IMR-90 (cell line): ENCODE data around the gene RASSF10. TPM values are rescaled to one million over a fixed set of nuclear protein-coding genes. Genes with fewer than 3 reads are reported as not detected.

Experiments used
- ATAC-seq: fragments of 200-7000 bp; cut with Tn5 transposase; 2 replicates; pipeline ENCODE4 v1.9.1; 2020; ENCODE audit warnings: low read depth, mild to moderate bottlenecking, moderate library complexity
- BruUV-seq: library from RNA; stranded (reverse); fragments of 400-500 nt; replicated peaks from 2 replicates; lab custom pipeline; 2021; lab: Mats Ljungman, UMichigan
- CTCF ChIA-PET: fragments of 300-600 bp; formaldehyde crosslinking; extraction: SDS; loops from one replicate; lab custom pipeline; 2021; ENCODE audit warnings: antibody characterized with exemption; lab: Yijun Ruan, JAX
- POLR2A ChIA-PET: fragments of 300-600 bp; sonication (Branson Sonifier 250); formaldehyde crosslinking; loops from one replicate; lab custom pipeline; 2022; ENCODE audit warnings: antibody characterized with exemption; ENCODE audit not compliant: unreplicated experiment; lab: Charles Lee
- DNase-seq: peaks from one replicate; pipeline ENCODE4 v3.0.0; 2013
- H2AFZ ChIP-seq: replicated peaks from 2 replicates; pipeline ENCODE3; 2013; ENCODE audit warnings: low read length, mild to moderate bottlenecking; ENCODE audit not compliant: poor library complexity
- H2AK5ac ChIP-seq: 2 replicates; pipeline ENCODE4 v1.6.1; 2013; ENCODE audit warnings: low read depth, low read length, inconsistent platforms
- H2AK9ac ChIP-seq: replicated peaks from 2 replicates; pipeline ENCODE3; 2013; ENCODE audit warnings: mild to moderate bottlenecking, low read depth, low read length, moderate library complexity; ENCODE audit not compliant: poor library complexity
- H2BK120ac ChIP-seq: 2 replicates; pipeline ENCODE4 v1.6.1; 2013; ENCODE audit warnings: low read depth, low read length, inconsistent platforms
- H2BK15ac ChIP-seq: 3 replicates; pipeline ENCODE4 v1.6.1; 2013; ENCODE audit warnings: low read depth, low read length, inconsistent platforms
- H2BK20ac ChIP-seq: 2 replicates; pipeline ENCODE4 v1.6.1; 2013; ENCODE audit warnings: low read depth, mild to moderate bottlenecking, inconsistent platforms, low read length, moderate library complexity
- H2BK5ac ChIP-seq: 2 replicates; pipeline ENCODE4 v1.6.1; 2013; ENCODE audit warnings: mild to moderate bottlenecking, low read depth, low read length, inconsistent platforms; ENCODE audit not compliant: poor library complexity, severe bottlenecking
- H3K14ac ChIP-seq: replicated peaks from 2 replicates; pipeline ENCODE4 v1.6.1; 2013; ENCODE audit warnings: low read depth, low read length, inconsistent platforms
- H3K18ac ChIP-seq: 2 replicates; pipeline ENCODE4 v1.6.1; 2013; ENCODE audit warnings: low read depth, low read length, control low read depth
- H3K23ac ChIP-seq: 2 replicates; pipeline ENCODE4 v1.6.1; 2013; ENCODE audit warnings: low read depth, low read length, inconsistent platforms
- H3K27ac ChIP-seq: 2 replicates; pipeline ENCODE4 v1.5.1; 2013; ENCODE audit warnings: mild to moderate bottlenecking, control low read depth, low read length; ENCODE audit not compliant: insufficient read depth
- H3K27me3 ChIP-seq: 2 replicates; pipeline ENCODE4 v1.6.1; 2013; ENCODE audit warnings: low read length; ENCODE audit not compliant: control insufficient read depth, insufficient read depth
- H3K36me3 ChIP-seq: 2 replicates; pipeline ENCODE4 v1.6.1; 2013; ENCODE audit warnings: low read length, mixed read lengths; ENCODE audit not compliant: control insufficient read depth, insufficient read depth
- H3K4ac ChIP-seq: 2 replicates; pipeline ENCODE4 v1.6.1; 2013; ENCODE audit warnings: low read depth, low read length, inconsistent platforms
- H3K4me1 ChIP-seq: 2 replicates; pipeline ENCODE4 v1.6.1; 2013; ENCODE audit warnings: low read length, mixed read lengths; ENCODE audit not compliant: control insufficient read depth, insufficient read depth
- H3K4me2 ChIP-seq: 2 replicates; pipeline ENCODE4 v1.6.1; 2013; ENCODE audit warnings: low read depth, mild to moderate bottlenecking, control low read depth, low read length, moderate library complexity
- H3K4me3 ChIP-seq: 2 replicates; pipeline ENCODE4 v1.5.1; 2013; ENCODE audit warnings: low read depth, mild to moderate bottlenecking, control low read depth, low read length, moderate library complexity; ENCODE audit not compliant: insufficient read depth
- H3K56ac ChIP-seq: 2 replicates; pipeline ENCODE4 v1.6.1; 2013; ENCODE audit warnings: low read length, inconsistent platforms; ENCODE audit not compliant: insufficient read depth; ENCODE audit errors: extremely low read depth
- H3K79me1 ChIP-seq, 2 experiments: 2 replicates each; pipeline ENCODE4 v1.6.1; 2013; ENCODE audit warnings: low read length in 2 of 2, inconsistent platforms in 1 of 2, low read depth in 1 of 2
- H3K9ac ChIP-seq: 2 replicates; pipeline ENCODE4 v1.6.1; 2013; ENCODE audit warnings: low read depth, low read length, control low read depth
- H3K9me1 ChIP-seq: 2 replicates; pipeline ENCODE4 v1.6.1; 2013; ENCODE audit warnings: low read length, inconsistent platforms; ENCODE audit not compliant: insufficient read depth
- H3K9me3 ChIP-seq: 2 replicates; pipeline ENCODE4 v1.6.1; 2013; ENCODE audit warnings: low read length; ENCODE audit not compliant: control insufficient read depth, insufficient read depth
- H4K20me1 ChIP-seq: 2 replicates; pipeline ENCODE4 v1.6.1; 2013; ENCODE audit warnings: low read length, inconsistent platforms; ENCODE audit not compliant: insufficient read depth
- H4K5ac ChIP-seq: 2 replicates; pipeline ENCODE4 v1.6.1; 2013; ENCODE audit warnings: mild to moderate bottlenecking, low read depth, low read length, control low read depth
- H4K8ac ChIP-seq, 2 experiments: 2 replicates each; pipeline ENCODE4 v1.6.1; 2013; ENCODE audit warnings: low read depth in 2 of 2, low read length in 2 of 2, control low read depth in 1 of 2, inconsistent platforms in 1 of 2
- H4K91ac ChIP-seq: 2 replicates; pipeline ENCODE4 v1.6.1; 2013; ENCODE audit warnings: low read depth, low read length, inconsistent platforms; ENCODE audit not compliant: insufficient read depth
- CEBPB ChIP-seq: IDR thresholded peaks from 2 replicates; pipeline ENCODE4 v1.6.1; 2012; ENCODE audit warnings: low read depth, low read length, improper control_type of control experiment
- CTCF ChIP-seq: conservative IDR thresholded peaks from 2 replicates; pipeline ENCODE4 v1.5.1; 2012; ENCODE audit warnings: mild to moderate bottlenecking, low read depth, low read length, improper control_type of control experiment
- ELK1 ChIP-seq: fragments of 150-350 bp; IDR thresholded peaks from 2 replicates; pipeline ENCODE4 v1.6.1; 2016; ENCODE audit warnings: low read depth, mild to moderate bottlenecking, low read length, moderate library complexity, borderline replicate concordance
- FOS ChIP-seq: fragments of 150-350 bp; IDR thresholded peaks from 2 replicates; pipeline ENCODE4 v1.6.1; 2016; ENCODE audit warnings: low read depth, low read length
- MAFK ChIP-seq: IDR thresholded peaks from 2 replicates; pipeline ENCODE4 v1.6.1; 2012; ENCODE audit warnings: low read depth, low read length, improper control_type of control experiment
- MAZ ChIP-seq: IDR thresholded peaks from 2 replicates; pipeline ENCODE4 v1.6.1; 2012; ENCODE audit warnings: low read depth, mild to moderate bottlenecking, low read length, improper control_type of control experiment, moderate library complexity, borderline replicate concordance
- MXI1 ChIP-seq: IDR thresholded peaks from 2 replicates; pipeline ENCODE4 v1.6.1; 2012; ENCODE audit warnings: low read depth, mild to moderate bottlenecking, low read length, moderate library complexity, borderline replicate concordance
- NFE2L2 ChIP-seq: fragments of 150-350 bp; IDR thresholded peaks from 2 replicates; pipeline ENCODE4 v1.6.1; 2016; ENCODE audit warnings: low read depth, mild to moderate bottlenecking, low read length
- POLR2A ChIP-seq: IDR thresholded peaks from 2 replicates; pipeline ENCODE4 v1.6.1; 2012; ENCODE audit warnings: mild to moderate bottlenecking, low read depth, low read length
- RAD21 ChIP-seq: IDR thresholded peaks from 2 replicates; pipeline ENCODE4 v1.6.1; 2012; ENCODE audit warnings: low read length, improper control_type of control experiment
- RCOR1 ChIP-seq: IDR thresholded peaks from 2 replicates; pipeline ENCODE4 v1.6.1; 2012; ENCODE audit warnings: mild to moderate bottlenecking, low read length, improper control_type of control experiment; ENCODE audit not compliant: insufficient replicate concordance
- SMC3 ChIP-seq: fragments of 150-350 bp; IDR thresholded peaks from 2 replicates; pipeline ENCODE4 v1.6.1; 2016; ENCODE audit warnings: low read depth, mild to moderate bottlenecking, antibody characterized with exemption, low read length, moderate library complexity
- USF2 ChIP-seq: fragments of 150-350 bp; IDR thresholded peaks from 2 replicates; pipeline ENCODE4 v1.6.1; 2017; ENCODE audit warnings: mild to moderate bottlenecking, antibody characterized with exemption, low read length, low read depth
- WGBS, 2 experiments: methylation state at CpG; one replicate each; pipeline versions ENCODE4 v1.1.5 to v1.1.7; 2013; ENCODE audit warnings: missing lambda C conversion rate in 2 of 2; ENCODE audit not compliant: insufficient read length in 1 of 2; ENCODE audit errors: extremely low coverage in 2 of 2; 5-methylcytosine and 5-hydroxymethylcytosine counted together
- dilution Hi-C: fragments of 300-500 bp; cut with HindIII; formaldehyde crosslinking; loops from one replicate; pipeline ENCODE4 v1.14.3; 2018; ENCODE audit warnings: low sequenced_read_pairs; ENCODE audit not compliant: unreplicated experiment
- in situ Hi-C: fragments of 300-500 bp; cut with MboI; formaldehyde crosslinking; loops from 3 replicates; pipeline ENCODE4 v1.14.3; 2019; ENCODE audit warnings: low sequenced_read_pairs, inconsistent platforms, mixed read lengths
- intact Hi-C: fragments of 100-400 bp; cut with micrococcal nuclease; formaldehyde crosslinking; loops from 2 replicates; pipeline ENCODE4 v1.10.0; 2022
- polyA plus RNA-seq, 3 experiments: library from polyadenylated mRNA; depleted of rRNA; stranded (reverse); fragments of >200 nt; gene quantifications; 2 replicates each; pipeline ENCODE4 v1.2.3, GENCODE V29; 2012; ENCODE audit warnings: low replicate concordance in 1 of 3
- total RNA-seq: library from RNA; depleted of rRNA; stranded (reverse); fragments of >200 nt; gene quantifications from 2 replicates; pipeline ENCODE4 v1.2.3, GENCODE V29; 2012

RASSF10 gene
- total and polyA plus RNA-seq, 2 of the 4 experiments (the other 2 are of a cell fraction): not detected

- H3K9me1 ChIP-seq: no peaks in the 10 kb centered on the region
- ChIA-PET POLR2A (no interaction called here), CTCF (no interaction called here)
- H3K9me3 ChIP-seq: 0 out of 2 replicates have a peak, but pooled peaks cover 2% of the 10 kb centered on the region
- no peak overlapping the region for H3K23ac ChIP-seq
- H3K79me1 ChIP-seq: no peaks in the 10 kb centered on the region
- peaks cover 29% of the 10 kb centered on the region for H3K27me3 ChIP-seq
- TF ChIP-seq MAZ (no peak), SMC3 (no peak), NFE2L2 (no peak), RCOR1 (no peak), CEBPB (no peak), MXI1 (no peak), ELK1 (no peak), CTCF (no peak), MAFK (no peak), RAD21 (no peak), FOS (no peak), USF2 (no peak), POLR2A (no peak)
- no peak overlapping the region for H4K8ac ChIP-seq
- H2AFZ ChIP-seq: no peak overlapping the region
- ATAC-seq (no peak), DNase-seq (no peak)
- no peak overlapping the region for H2AK9ac ChIP-seq
- no peak overlapping the region for H3K4ac ChIP-seq
- in situ Hi-C loops (no loop called here), intact Hi-C loops (no loop called here), dilution Hi-C loops (no loop called here)
- H2BK15ac ChIP-seq: no peak overlapping the region
- H3K27ac ChIP-seq: no peak overlapping the region
- no peak overlapping the region for H2BK20ac ChIP-seq
- no peak overlapping the region for H3K14ac ChIP-seq
- H3K36me3 ChIP-seq: no peaks in the 10 kb centered on the region
- no peaks in the 10 kb centered on the region for H4K20me1 ChIP-seq
- no peak overlapping the region for H4K5ac ChIP-seq
- H3K4me1 ChIP-seq: no peaks in the 10 kb centered on the region
- H3K56ac ChIP-seq: no peak overlapping the region
- H4K91ac ChIP-seq: no peak overlapping the region
- BruUV-seq: no TSS peak
- H3K4me3 ChIP-seq: no peak overlapping the region
- no peak overlapping the region for H2BK120ac ChIP-seq
- H2BK5ac ChIP-seq: no peak overlapping the region
- H2AK5ac ChIP-seq: no peak overlapping the region
- no peak overlapping the region for H3K18ac ChIP-seq
- no peak overlapping the region for H3K9ac ChIP-seq
- WGBS, 2 experiments: no CpG with 5 or more reads among the region's 2 CpGs
- H3K4me2 ChIP-seq: no peak overlapping the region
These were observed 14.6 kb upstream of the RASSF10 start for GRCh38 chr11:12994476-12994875.
